Body of pancreas (tissue), 4 donors: ENCODE data around the gene ATAT1.

Experiments
- CTCF ChIP-seq, 7 experiments: fragments of 450-650 bp in 4 of 7; fragments of 200-600 bp in 3 of 7; sonication (generic) in 3 of 7; IDR thresholded peaks; one replicate each; pipeline ENCODE4 v1.5.1; 2016 to 2019; ENCODE audit warnings: antibody characterized with exemption in 7 of 7
- POLR2A ChIP-seq, 3 donors: fragments of 450-650 bp; IDR thresholded peaks; one replicate each; pipeline ENCODE4 v1.6.1; 2016; ENCODE audit warnings: antibody characterized with exemption in 3 of 3, mild to moderate bottlenecking in 2 of 3

- TF ChIP-seq POLR2A (IDR thresholded peaks at IDR 0.05) (no peak), CTCF (IDR thresholded peaks at IDR 0.05) (no peak)
These were observed 14.4 kb downstream of the ATAT1 start for GRCh38 chr6:30641048-30641447.
